ENCODE results near the gene SND1.

The SND1 gene

DNA sequence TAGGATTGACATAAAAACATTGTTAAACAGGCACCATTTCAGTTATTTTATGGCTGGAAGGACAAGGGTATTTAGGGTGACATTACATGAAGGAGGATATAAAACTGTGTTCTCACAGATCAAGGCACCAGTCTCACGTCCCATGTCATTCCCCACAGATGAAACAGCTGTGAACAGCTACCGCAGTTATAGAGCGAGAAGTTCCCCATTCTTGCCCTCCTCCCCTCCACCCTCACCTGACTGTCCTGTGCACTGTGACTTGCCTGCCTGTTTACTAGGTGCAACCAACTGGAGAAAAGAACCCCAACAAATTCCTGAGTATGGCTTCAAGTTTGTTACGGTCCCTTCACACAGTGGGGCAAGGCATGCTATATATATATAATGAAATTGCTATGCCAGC, 141.6 kb downstream of the SND1 start:
- TF ChIP-seq, protein P1, sequence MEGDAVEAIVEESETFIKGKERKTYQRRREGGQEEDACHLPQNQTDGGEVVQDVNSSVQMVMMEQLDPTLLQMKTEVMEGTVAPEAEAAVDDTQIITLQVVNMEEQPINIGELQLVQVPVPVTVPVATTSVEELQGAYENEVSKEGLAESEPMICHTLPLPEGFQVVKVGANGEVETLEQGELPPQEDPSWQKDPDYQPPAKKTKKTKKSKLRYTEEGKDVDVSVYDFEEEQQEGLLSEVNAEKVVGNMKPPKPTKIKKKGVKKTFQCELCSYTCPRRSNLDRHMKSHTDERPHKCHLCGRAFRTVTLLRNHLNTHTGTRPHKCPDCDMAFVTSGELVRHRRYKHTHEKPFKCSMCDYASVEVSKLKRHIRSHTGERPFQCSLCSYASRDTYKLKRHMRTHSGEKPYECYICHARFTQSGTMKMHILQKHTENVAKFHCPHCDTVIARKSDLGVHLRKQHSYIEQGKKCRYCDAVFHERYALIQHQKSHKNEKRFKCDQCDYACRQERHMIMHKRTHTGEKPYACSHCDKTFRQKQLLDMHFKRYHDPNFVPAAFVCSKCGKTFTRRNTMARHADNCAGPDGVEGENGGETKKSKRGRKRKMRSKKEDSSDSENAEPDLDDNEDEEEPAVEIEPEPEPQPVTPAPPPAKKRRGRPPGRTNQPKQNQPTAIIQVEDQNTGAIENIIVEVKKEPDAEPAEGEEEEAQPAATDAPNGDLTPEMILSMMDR (IDR thresholded peaks at IDR 0.05; ENCODE audit: low read depth, low read length, missing control alignments), result no peak
- DNase-seq (ENCODE audit: low read depth), result no peak
- no peak overlapping the region for H3K4me3 ChIP-seq (ENCODE audit: low read depth, low read length)

GRCh38 chr7:127794136-127794535, 142.1 kb downstream of the SND1 start:
- no peak overlapping the region for H3K4me3 ChIP-seq (ENCODE audit: low read depth, low read length)
- DNase-seq (ENCODE audit: low read depth), result no peak
- TF ChIP-seq, protein P1 (IDR thresholded peaks at IDR 0.05; ENCODE audit: low read depth, low read length, missing control alignments), result no peak

- DNase-seq (ENCODE audit: low read depth), result no peak
- TF ChIP-seq, protein P1 (IDR thresholded peaks at IDR 0.05; ENCODE audit: low read depth, low read length, missing control alignments), result no peak
- H3K4me3 ChIP-seq (ENCODE audit: low read depth, low read length), result no peak overlapping the region
Measured at GRCh38 chr7:127794551-127794950, 142.6 kb downstream of the SND1 start.

DNA sequence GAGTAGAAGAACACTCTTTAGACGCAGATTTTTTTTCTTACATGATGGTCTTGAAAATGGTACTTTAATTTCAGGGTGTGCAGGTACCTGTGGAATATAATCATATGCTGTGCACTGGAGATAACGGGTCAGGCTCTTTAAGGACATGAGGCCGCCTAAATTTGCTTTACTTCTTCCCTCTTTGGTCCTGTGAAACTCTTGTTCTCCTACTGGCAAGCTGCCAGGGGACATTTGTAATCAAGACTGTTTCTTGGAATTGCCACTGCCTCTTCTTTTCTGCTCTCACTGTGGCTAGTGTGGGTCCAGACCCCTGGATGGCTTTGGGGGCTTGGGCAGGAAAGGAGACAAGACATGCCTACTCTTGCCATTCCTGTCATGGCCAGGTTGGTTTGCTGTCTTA, 146.0 kb downstream of the SND1 start:
- TF ChIP-seq, protein P1 (IDR thresholded peaks at IDR 0.05; ENCODE audit: low read depth, low read length, missing control alignments), result no peak
- no peak for DNase-seq (ENCODE audit: low read depth)
- H3K4me3 ChIP-seq (ENCODE audit: low read depth, low read length), result no peak overlapping the region

DNA sequence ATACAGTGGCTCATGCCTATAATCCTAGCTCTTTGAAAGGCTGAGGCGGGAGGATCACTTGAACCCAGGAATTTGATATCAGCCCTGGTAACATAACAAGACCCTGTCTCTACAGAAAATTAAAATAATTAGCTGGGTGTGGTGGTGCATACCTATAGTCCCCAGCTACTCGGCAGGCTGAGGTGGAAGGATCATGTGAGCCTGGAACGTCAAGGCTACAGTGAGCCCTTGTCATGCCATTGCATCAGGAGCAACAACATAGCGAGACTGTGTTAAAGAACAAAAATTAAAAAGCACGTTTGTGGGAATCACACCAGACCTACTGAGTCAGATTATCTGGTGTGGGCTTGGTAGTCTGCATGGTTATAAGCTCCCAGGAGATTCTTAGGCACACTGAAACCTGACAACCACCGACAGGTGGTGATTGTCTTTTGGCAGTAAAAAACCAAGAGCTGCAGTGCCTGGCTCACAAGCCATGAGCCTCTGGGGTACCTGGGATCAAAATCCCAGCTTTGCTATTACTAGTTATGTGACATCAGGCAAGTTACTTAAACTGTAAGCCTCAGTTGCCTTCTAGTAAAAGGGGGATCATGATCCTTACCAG, 146.9 kb downstream of the SND1 start:
- DNase-seq (ENCODE audit: low read depth), result no peak
- no peak overlapping the region for H3K4me3 ChIP-seq (ENCODE audit: low read depth, low read length)
- TF ChIP-seq, protein P1 (IDR thresholded peaks at IDR 0.05; ENCODE audit: low read depth, low read length, missing control alignments), result no peak

GRCh38 chr7:127799535-127800305, 147.7 kb downstream of the SND1 start:
- TF ChIP-seq, protein P1 (IDR thresholded peaks at IDR 0.05; ENCODE audit: low read depth, low read length, missing control alignments), result no peak
- no peak overlapping the region for H3K4me3 ChIP-seq (ENCODE audit: low read depth, low read length)
- no peak for DNase-seq (ENCODE audit: low read depth)

Measured in GM12864 (cell line).